HCT116 (cell line): ENCODE results near the gene HPS1.

Source experiments
- CBX3 ChIP-seq: IDR thresholded peaks from 2 replicates; pipeline ENCODE4 v1.6.1; 2012; ENCODE audit warnings: low read depth
- EZH2 ChIP-seq: fragments of 200-600 bp; sonication (generic); IDR thresholded peaks from 2 replicates; pipeline ENCODE4 v1.6.1; 2017; ENCODE audit warnings: antibody characterized with exemption, mixed run types
- POLR2A ChIP-seq: IDR thresholded peaks from 2 replicates; pipeline ENCODE4 v1.7.0; 2011; ENCODE audit warnings: borderline replicate concordance; ENCODE audit not compliant: insufficient read depth, insufficient read length; ENCODE audit errors: extremely low read depth
- TCF7L2 ChIP-seq: IDR thresholded peaks from 2 replicates; pipeline ENCODE4 v1.7.0; 2011; ENCODE audit warnings: borderline replicate concordance, inconsistent platforms; ENCODE audit not compliant: insufficient read depth, insufficient read length; ENCODE audit errors: extremely low read depth
- ZFX ChIP-seq: fragments of 450-650 bp; IDR thresholded peaks from 2 replicates; pipeline ENCODE4 v1.6.1; 2017
- TF ChIP-seq, protein P1 (sequence below), 3 experiments: fragments of 200-600 bp in 1 of 3; sonication (generic) in 1 of 3; IDR thresholded peaks in 2 of 3; conservative IDR thresholded peaks in 1 of 3; 2 replicates each; pipeline ENCODE4 v1.5.1; 2012 to 2017; ENCODE audit warnings: low read depth in 2 of 3, low read length in 2 of 3, antibody characterized with exemption in 1 of 3, borderline replicate concordance in 1 of 3, control low read depth in 1 of 3, mild to moderate bottlenecking in 1 of 3, mixed read lengths in 1 of 3, mixed run types in 1 of 3, moderate library complexity in 1 of 3; ENCODE audit not compliant: insufficient read depth in 1 of 3
- TF ChIP-seq, protein P2 (sequence below): IDR thresholded peaks from 2 replicates; pipeline ENCODE4 v1.6.1; 2012; ENCODE audit warnings: low read depth

DNA sequence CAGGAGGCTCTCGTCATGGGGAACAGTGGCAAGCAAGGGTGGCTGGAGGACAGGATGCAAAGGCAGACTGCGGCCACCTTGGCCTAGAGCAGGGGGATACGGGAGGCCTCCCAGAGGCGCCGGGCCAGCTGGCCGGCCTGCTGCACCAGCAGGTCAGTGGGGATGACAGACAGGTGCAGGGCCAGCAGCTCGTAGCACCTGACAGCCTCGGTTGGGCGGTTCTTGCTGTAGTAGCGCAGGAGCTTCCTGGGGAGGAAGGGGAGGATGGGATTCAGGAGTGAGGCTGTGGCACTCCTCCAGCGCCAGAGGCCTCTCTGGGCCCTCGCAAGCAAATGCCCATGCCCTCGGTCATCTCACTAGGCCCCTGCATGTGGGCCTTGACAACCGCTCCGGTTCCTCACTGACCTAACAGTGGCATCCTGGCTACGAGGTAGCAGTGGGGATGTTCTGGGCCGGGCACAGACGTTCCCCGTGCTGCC, 29.2 kb downstream of the HPS1 start:
- TF ChIP-seq TCF7L2 (no peak), EZH2 (no peak), CBX3 (no peak), POLR2A (no peak), ZFX (no peak)
- TF ChIP-seq, protein P1, sequence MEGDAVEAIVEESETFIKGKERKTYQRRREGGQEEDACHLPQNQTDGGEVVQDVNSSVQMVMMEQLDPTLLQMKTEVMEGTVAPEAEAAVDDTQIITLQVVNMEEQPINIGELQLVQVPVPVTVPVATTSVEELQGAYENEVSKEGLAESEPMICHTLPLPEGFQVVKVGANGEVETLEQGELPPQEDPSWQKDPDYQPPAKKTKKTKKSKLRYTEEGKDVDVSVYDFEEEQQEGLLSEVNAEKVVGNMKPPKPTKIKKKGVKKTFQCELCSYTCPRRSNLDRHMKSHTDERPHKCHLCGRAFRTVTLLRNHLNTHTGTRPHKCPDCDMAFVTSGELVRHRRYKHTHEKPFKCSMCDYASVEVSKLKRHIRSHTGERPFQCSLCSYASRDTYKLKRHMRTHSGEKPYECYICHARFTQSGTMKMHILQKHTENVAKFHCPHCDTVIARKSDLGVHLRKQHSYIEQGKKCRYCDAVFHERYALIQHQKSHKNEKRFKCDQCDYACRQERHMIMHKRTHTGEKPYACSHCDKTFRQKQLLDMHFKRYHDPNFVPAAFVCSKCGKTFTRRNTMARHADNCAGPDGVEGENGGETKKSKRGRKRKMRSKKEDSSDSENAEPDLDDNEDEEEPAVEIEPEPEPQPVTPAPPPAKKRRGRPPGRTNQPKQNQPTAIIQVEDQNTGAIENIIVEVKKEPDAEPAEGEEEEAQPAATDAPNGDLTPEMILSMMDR (IDR thresholded peaks at IDR 0.05 in 2 of 3, conservative IDR thresholded peaks at IDR 0.05 in 1 of 3; ENCODE audit: borderline replicate concordance in 1 of 3, insufficient read depth in 1 of 3, low read depth in 2 of 3, low read length in 2 of 3) = no peak
- TF ChIP-seq, protein P2, sequence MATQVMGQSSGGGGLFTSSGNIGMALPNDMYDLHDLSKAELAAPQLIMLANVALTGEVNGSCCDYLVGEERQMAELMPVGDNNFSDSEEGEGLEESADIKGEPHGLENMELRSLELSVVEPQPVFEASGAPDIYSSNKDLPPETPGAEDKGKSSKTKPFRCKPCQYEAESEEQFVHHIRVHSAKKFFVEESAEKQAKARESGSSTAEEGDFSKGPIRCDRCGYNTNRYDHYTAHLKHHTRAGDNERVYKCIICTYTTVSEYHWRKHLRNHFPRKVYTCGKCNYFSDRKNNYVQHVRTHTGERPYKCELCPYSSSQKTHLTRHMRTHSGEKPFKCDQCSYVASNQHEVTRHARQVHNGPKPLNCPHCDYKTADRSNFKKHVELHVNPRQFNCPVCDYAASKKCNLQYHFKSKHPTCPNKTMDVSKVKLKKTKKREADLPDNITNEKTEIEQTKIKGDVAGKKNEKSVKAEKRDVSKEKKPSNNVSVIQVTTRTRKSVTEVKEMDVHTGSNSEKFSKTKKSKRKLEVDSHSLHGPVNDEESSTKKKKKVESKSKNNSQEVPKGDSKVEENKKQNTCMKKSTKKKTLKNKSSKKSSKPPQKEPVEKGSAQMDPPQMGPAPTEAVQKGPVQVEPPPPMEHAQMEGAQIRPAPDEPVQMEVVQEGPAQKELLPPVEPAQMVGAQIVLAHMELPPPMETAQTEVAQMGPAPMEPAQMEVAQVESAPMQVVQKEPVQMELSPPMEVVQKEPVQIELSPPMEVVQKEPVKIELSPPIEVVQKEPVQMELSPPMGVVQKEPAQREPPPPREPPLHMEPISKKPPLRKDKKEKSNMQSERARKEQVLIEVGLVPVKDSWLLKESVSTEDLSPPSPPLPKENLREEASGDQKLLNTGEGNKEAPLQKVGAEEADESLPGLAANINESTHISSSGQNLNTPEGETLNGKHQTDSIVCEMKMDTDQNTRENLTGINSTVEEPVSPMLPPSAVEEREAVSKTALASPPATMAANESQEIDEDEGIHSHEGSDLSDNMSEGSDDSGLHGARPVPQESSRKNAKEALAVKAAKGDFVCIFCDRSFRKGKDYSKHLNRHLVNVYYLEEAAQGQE = no peak
